ENCODE data around the gene CLK3.
"Not testable (repeated sequence)": the region's sequence is repeated elsewhere in the genome, so short reads cannot be mapped to it uniquely, and the experiment has no call there.

CLK3 gene

GRCh38 chr15:74627766-74628165, 12.1 kb downstream of the CLK3 start:
- TF ChIP-seq, protein P1, sequence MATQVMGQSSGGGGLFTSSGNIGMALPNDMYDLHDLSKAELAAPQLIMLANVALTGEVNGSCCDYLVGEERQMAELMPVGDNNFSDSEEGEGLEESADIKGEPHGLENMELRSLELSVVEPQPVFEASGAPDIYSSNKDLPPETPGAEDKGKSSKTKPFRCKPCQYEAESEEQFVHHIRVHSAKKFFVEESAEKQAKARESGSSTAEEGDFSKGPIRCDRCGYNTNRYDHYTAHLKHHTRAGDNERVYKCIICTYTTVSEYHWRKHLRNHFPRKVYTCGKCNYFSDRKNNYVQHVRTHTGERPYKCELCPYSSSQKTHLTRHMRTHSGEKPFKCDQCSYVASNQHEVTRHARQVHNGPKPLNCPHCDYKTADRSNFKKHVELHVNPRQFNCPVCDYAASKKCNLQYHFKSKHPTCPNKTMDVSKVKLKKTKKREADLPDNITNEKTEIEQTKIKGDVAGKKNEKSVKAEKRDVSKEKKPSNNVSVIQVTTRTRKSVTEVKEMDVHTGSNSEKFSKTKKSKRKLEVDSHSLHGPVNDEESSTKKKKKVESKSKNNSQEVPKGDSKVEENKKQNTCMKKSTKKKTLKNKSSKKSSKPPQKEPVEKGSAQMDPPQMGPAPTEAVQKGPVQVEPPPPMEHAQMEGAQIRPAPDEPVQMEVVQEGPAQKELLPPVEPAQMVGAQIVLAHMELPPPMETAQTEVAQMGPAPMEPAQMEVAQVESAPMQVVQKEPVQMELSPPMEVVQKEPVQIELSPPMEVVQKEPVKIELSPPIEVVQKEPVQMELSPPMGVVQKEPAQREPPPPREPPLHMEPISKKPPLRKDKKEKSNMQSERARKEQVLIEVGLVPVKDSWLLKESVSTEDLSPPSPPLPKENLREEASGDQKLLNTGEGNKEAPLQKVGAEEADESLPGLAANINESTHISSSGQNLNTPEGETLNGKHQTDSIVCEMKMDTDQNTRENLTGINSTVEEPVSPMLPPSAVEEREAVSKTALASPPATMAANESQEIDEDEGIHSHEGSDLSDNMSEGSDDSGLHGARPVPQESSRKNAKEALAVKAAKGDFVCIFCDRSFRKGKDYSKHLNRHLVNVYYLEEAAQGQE (IDR thresholded peaks at IDR 0.05; ENCODE audit: insufficient replicate concordance, low read depth), result no peak
- no peak for TF ChIP-seq POLR2AphosphoS5 (IDR thresholded peaks at IDR 0.05; ENCODE audit: low read depth)
- TF ChIP-seq GABPA (IDR thresholded peaks at IDR 0.05; ENCODE audit: low read depth), result no peak
- TF ChIP-seq, protein P2, sequence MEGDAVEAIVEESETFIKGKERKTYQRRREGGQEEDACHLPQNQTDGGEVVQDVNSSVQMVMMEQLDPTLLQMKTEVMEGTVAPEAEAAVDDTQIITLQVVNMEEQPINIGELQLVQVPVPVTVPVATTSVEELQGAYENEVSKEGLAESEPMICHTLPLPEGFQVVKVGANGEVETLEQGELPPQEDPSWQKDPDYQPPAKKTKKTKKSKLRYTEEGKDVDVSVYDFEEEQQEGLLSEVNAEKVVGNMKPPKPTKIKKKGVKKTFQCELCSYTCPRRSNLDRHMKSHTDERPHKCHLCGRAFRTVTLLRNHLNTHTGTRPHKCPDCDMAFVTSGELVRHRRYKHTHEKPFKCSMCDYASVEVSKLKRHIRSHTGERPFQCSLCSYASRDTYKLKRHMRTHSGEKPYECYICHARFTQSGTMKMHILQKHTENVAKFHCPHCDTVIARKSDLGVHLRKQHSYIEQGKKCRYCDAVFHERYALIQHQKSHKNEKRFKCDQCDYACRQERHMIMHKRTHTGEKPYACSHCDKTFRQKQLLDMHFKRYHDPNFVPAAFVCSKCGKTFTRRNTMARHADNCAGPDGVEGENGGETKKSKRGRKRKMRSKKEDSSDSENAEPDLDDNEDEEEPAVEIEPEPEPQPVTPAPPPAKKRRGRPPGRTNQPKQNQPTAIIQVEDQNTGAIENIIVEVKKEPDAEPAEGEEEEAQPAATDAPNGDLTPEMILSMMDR (IDR thresholded peaks at IDR 0.05; ENCODE audit: insufficient read depth, low read length), result no peak
- no peak for TF ChIP-seq SPI1 (IDR thresholded peaks at IDR 0.05; ENCODE audit: borderline replicate concordance, low read depth)
- no peak overlapping the region for H3K27ac ChIP-seq (replicated peaks)
- DNase-seq (ENCODE audit: low read depth in 1 of 2, low spot score in 1 of 2), result no peak
- no peaks in the 10 kb centered on the region for H3K27me3 ChIP-seq (ENCODE audit: insufficient read depth, poor library complexity, severe bottlenecking)
- no peak overlapping the region for H3K4me3 ChIP-seq (replicated peaks; ENCODE audit: insufficient read depth, low read length)

DNA sequence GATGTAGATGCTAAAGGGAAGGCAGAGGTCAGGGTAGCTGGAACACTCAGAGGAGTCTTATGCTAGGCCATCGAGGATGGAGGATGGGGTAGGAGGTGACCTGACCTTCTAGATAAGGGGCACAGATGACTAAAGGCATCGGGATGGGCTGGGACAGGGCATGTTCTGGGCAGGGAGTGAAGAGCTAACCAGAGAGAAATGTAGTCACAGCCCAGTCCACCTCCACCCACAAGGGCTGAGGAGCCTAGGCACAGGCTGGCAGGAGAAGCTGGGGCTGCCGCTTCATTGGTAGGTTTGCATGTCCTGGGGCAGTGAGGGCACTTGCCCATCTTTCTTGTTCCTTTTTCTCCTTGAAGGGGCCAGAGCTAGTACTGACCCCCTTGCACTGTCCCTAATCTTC, 12.6 kb downstream of the CLK3 start:
- Histone ChIP-seq H3K27me3 (ENCODE audit: insufficient read depth, poor library complexity, severe bottlenecking) (no peaks in the 10 kb centered on the region), H3K27ac (replicated peaks) (no peak overlapping the region), H3K4me3 (replicated peaks; ENCODE audit: insufficient read depth, low read length) (no peak overlapping the region)
- DNase-seq (ENCODE audit: low read depth in 1 of 2, low spot score in 1 of 2), result no peak
- TF ChIP-seq, protein P2 (IDR thresholded peaks at IDR 0.05; ENCODE audit: insufficient read depth, low read length), result no peak
- TF ChIP-seq GABPA (IDR thresholded peaks at IDR 0.05; ENCODE audit: low read depth) (no peak), SPI1 (IDR thresholded peaks at IDR 0.05; ENCODE audit: borderline replicate concordance, low read depth) (no peak), POLR2AphosphoS5 (IDR thresholded peaks at IDR 0.05; ENCODE audit: low read depth) (no peak)
- TF ChIP-seq, protein P1 (IDR thresholded peaks at IDR 0.05; ENCODE audit: insufficient replicate concordance, low read depth), result no peak

GRCh38 chr15:74628949-74629348, 13.3 kb downstream of the CLK3 start:
- Histone ChIP-seq H3K27me3 (ENCODE audit: insufficient read depth, poor library complexity, severe bottlenecking) (no peaks in the 10 kb centered on the region), H3K27ac (replicated peaks) (no peak overlapping the region), H3K4me3 (replicated peaks; ENCODE audit: insufficient read depth, low read length) (no peak overlapping the region)
- no peak for DNase-seq (ENCODE audit: low read depth in 1 of 2, low spot score in 1 of 2)
- TF ChIP-seq, protein P2 (IDR thresholded peaks at IDR 0.05; ENCODE audit: insufficient read depth, low read length), result no peak
- TF ChIP-seq POLR2AphosphoS5 (IDR thresholded peaks at IDR 0.05; ENCODE audit: low read depth) (no peak), SPI1 (IDR thresholded peaks at IDR 0.05; ENCODE audit: borderline replicate concordance, low read depth) (no peak), GABPA (IDR thresholded peaks at IDR 0.05; ENCODE audit: low read depth) (no peak)
- TF ChIP-seq, protein P1 (IDR thresholded peaks at IDR 0.05; ENCODE audit: insufficient replicate concordance, low read depth), result no peak

GRCh38 chr15:74629696-74630095, 14.1 kb downstream of the CLK3 start:
- not testable (repeated sequence) for DNase-seq (ENCODE audit: low read depth in 1 of 2, low spot score in 1 of 2); H3K27ac ChIP-seq (replicated peaks); H3K27me3 ChIP-seq (ENCODE audit: insufficient read depth, poor library complexity, severe bottlenecking); H3K4me3 ChIP-seq (replicated peaks; ENCODE audit: insufficient read depth, low read length)

Measured in HL-60 (cell line).